ENCODE data around the gene PTPRA. TPM values are rescaled to one million over a fixed set of nuclear protein-coding genes. Genes with fewer than 3 reads are reported as not detected.
"Not testable (repeated sequence)": the region's sequence is repeated elsewhere in the genome, so short reads cannot be mapped to it uniquely, and the experiment has no call there.

Gene PTPRA
- total RNA-seq, 4 donors from 2014 or later, result 49.2 to 80.8 (median 60.4) TPM

DNA sequence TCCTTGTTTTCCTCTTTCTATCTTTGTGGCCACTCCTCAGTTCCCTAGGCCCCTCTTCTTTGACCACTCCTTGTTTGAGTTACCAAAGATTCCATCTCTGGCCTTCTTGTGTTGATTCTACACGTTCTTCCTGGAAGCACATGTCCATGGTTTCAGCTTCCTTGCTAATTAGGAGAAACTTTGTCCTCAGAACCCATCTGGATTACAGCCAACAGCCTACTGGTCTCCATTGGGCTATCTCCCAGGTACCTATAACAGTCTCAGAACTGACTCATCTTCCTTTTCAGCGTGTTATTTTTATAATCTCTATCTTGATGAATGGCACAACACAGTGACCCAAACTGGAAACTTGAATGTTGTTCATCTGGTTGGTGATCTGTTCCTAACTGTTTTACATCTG, 17.5 kb downstream of the PTPRA start:
- Histone ChIP-seq H3K9me3 (peaks cover 0 to 9% (median 6%) of the 10 kb centered on the region in 4 donors), H3K27me3 (no peaks in the 10 kb centered on the region), H3K36me3 (no peaks in the 10 kb centered on the region), H3K4me3 (no peak overlapping the region), H3K4me1 (peaks cover 13 to 36% (median 21%) of the 10 kb centered on the region in 4 donors), H3K27ac (replicated peaks in 1 of 4) (no peak overlapping the region)
- DNase-seq (ENCODE audit: extremely low spot score), result no peak
- WGBS, result 37% methylated on average over 2 of the region's 2 CpGs
- no peak for TF ChIP-seq POLR2A (IDR thresholded peaks at IDR 0.05; ENCODE audit: low read depth)
- TF ChIP-seq POLR2AphosphoS5 (IDR thresholded peaks at IDR 0.05), result no peak
- no peak for TF ChIP-seq CTCF (IDR thresholded peaks at IDR 0.05)
- TF ChIP-seq EP300 (IDR thresholded peaks at IDR 0.05), result no peak
- intact Hi-C loops (cut with DNase I), result no loop called here

GRCh38 chr20:2891343-2891742, 18.1 kb downstream of the PTPRA start:
- Histone ChIP-seq H3K36me3 (no peaks in the 10 kb centered on the region), H3K4me3 (no peak overlapping the region), H3K27ac (replicated peaks in 1 of 4) (no peak overlapping the region), H3K4me1 (peaks cover 13 to 36% (median 21%) of the 10 kb centered on the region in 4 donors), H3K27me3 (no peaks in the 10 kb centered on the region), H3K9me3 (peaks cover 0 to 9% (median 6%) of the 10 kb centered on the region in 4 donors)
- no peak for TF ChIP-seq POLR2A (IDR thresholded peaks at IDR 0.05; ENCODE audit: low read depth)
- no peak for TF ChIP-seq EP300 (IDR thresholded peaks at IDR 0.05)
- no peak for TF ChIP-seq CTCF (IDR thresholded peaks at IDR 0.05)
- no peak for TF ChIP-seq POLR2AphosphoS5 (IDR thresholded peaks at IDR 0.05)
- no peak for DNase-seq (ENCODE audit: extremely low spot score)
- 87% methylated on average over 2 of the region's 2 CpGs for WGBS
- intact Hi-C loops (cut with DNase I), result no loop called here

GRCh38 chr20:2892376-2892775, 19.1 kb downstream of the PTPRA start:
- 94% methylated on average over 3 of the region's 3 CpGs for WGBS
- H3K27ac ChIP-seq (replicated peaks in 1 of 4), result no peak overlapping the region
- H3K36me3 ChIP-seq, result no peaks in the 10 kb centered on the region
- peaks cover 0 to 9% (median 6%) of the 10 kb centered on the region in 4 donors for H3K9me3 ChIP-seq
- no peak for DNase-seq (ENCODE audit: extremely low spot score)
- no peak overlapping the region for H3K4me3 ChIP-seq
- no peaks in the 10 kb centered on the region for H3K27me3 ChIP-seq
- peaks cover 13 to 36% (median 20%) of the 10 kb centered on the region in 4 donors for H3K4me1 ChIP-seq
- intact Hi-C loops (cut with DNase I), result no loop called here
- TF ChIP-seq EP300 (IDR thresholded peaks at IDR 0.05) (no peak), POLR2AphosphoS5 (IDR thresholded peaks at IDR 0.05) (no peak), CTCF (IDR thresholded peaks at IDR 0.05) (no peak), POLR2A (IDR thresholded peaks at IDR 0.05; ENCODE audit: low read depth) (no peak)

- no peaks in the 10 kb centered on the region for H3K36me3 ChIP-seq
- WGBS, result 80% methylated on average over 2 of the region's 2 CpGs
- H3K4me3 ChIP-seq, result no peak overlapping the region
- H3K27ac ChIP-seq (replicated peaks in 1 of 4), result no peak overlapping the region
- no peaks in the 10 kb centered on the region for H3K27me3 ChIP-seq
- TF ChIP-seq POLR2AphosphoS5 (IDR thresholded peaks at IDR 0.05) (no peak), EP300 (IDR thresholded peaks at IDR 0.05) (no peak), CTCF (IDR thresholded peaks at IDR 0.05) (no peak), POLR2A (IDR thresholded peaks at IDR 0.05; ENCODE audit: low read depth) (no peak)
- no peak for DNase-seq (ENCODE audit: extremely low spot score)
- H3K9me3 ChIP-seq, result peaks cover 0 to 9% (median 6%) of the 10 kb centered on the region in 4 donors
- intact Hi-C loops (cut with DNase I), result no loop called here
- peaks cover 13 to 25% (median 17%) of the 10 kb centered on the region in 4 donors for H3K4me1 ChIP-seq
Observed at GRCh38 chr20:2894221-2894620, 20.9 kb downstream of the PTPRA start.

DNA sequence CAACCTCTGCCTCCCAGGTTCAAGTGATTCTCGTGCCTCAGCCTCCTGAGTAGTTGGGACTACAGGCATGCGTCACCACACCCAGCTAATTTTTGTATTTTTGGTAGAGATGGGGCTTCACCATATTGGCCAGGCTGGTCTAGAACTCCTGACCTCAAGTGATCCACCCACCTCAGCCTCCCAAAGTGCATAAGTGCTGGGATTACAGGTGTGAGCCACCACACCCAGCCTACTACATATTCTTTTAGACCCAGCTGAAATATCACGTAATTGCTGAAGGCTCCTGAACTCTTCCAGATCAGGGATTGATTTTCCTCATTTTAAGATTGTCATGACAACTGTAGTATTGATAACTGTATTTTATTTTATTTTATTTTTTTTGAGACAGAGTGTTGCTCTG, 21.9 kb downstream of the PTPRA start:
- H3K36me3 ChIP-seq; H3K9me3 ChIP-seq; intact Hi-C loops (cut with DNase I); H3K27me3 ChIP-seq; DNase-seq (ENCODE audit: extremely low spot score); H3K27ac ChIP-seq (replicated peaks in 1 of 4); H3K4me3 ChIP-seq: not testable (repeated sequence)
- peaks cover 13 to 22% (median 17%) of the 10 kb centered on the region in 4 donors for H3K4me1 ChIP-seq
- WGBS, result 98% methylated on average over 3 of the region's 3 CpGs

All from esophagus muscularis mucosa (tissue), 4 donors.